HK-2 (cell line): ENCODE results near the gene TF.

Source experiments
- DNase-seq: peaks from one replicate; pipeline ENCODE4 v3.0.0-alpha.2; 2018; ENCODE audit not compliant: unreplicated experiment

The TF gene

DNA sequence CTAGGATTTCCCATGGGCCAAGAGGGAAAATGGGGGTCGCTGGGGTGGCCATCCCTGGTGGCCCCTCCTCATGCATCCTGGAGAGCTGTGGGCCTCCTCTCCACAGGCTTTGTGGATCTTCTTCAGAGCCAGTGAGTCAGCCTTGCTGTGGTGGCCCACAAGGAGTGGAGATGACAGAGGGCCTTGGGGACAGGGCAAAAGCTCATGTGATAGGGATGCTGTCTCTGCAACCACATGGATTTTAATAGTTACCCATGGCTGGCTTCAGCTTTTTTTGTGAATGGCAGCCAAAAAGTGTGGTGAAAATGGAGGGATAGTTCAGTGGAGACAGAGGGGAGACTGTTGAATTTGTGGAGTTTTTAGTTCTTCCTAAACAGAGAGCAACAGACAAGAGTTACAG lies 1.2 kb downstream of the TF start:
- no peak for DNase-seq

DNA sequence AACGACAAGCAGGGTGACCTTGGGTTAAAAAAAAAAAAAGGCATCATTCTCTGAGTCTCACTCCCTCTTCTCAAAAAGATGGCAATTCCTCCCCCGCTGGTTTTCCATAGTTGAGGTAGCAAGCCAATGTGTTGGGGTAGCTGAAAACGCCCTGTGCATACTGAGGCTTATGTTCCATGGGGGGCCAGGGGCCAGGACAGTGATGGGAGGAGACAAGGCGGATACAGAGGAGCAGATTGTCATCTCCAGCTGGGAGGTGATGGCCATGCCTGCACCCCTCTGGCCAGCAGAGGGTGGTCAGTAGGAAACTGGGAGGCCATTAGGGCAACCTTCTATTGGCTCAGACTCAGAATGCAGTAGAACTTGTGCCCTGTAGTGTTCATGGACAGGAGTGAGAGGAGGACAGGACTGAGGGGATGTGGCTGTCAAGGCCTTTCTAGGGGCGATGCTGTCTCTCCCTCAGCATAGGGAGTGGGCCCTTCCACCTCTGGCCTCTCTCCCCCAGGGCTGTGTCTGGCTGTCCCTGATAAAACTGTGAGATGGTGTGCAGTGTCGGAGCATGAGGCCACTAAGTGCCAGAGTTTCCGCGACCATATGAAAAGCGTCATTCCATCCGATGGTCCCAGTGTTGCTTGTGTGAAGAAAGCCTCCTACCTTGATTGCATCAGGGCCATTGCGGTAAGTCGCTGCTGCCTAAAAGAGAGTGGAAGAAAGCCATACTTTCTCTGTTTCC lies 1.9 kb downstream of the TF start:
- no peak for DNase-seq

GRCh38 chr3:133749427-133750258 lies 3.5 kb downstream of the TF start:
- DNase-seq: no peak

DNA sequence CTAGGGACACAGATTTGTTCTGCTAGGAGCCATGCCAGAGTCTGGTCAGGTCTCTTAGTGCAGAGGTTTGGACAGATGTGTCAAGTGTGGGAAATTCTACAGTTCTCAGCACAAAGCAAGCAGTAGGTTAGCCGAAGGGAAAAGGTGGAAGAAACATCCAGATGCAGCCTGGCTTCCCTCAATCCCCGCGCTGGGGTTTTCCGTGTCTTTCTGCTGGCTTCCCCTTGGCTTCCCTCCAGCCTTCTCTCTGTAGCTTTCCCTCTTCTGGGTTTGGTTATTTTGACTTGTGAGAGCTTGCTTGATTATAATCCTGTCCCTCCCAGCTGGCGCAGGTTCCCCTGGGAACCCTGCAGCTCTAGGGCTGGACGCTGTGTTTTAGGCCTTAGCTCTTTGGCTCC lies 4.1 kb downstream of the TF start:
- no peak for DNase-seq

- DNase-seq: no peak
Observed at GRCh38 chr3:133753107-133753778, 7.0 kb downstream of the TF start.

GRCh38 chr3:133753779-133754164 lies 7.6 kb downstream of the TF start:
- DNase-seq: no peak

DNA sequence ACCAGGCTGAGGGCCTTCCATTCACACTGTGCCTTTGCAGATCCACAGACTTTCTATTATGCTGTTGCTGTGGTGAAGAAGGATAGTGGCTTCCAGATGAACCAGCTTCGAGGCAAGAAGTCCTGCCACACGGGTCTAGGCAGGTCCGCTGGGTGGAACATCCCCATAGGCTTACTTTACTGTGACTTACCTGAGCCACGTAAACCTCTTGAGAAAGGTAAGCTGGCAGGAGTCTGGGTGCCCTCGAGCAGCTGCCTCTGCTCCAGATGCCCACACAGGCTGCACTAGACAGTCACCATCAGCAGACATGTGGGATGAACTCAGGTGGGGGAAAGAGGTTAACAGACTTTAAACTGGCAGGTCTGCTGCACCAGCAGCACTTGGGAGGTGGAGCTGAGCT lies 8.3 kb downstream of the TF start:
- no peak for DNase-seq

DNA sequence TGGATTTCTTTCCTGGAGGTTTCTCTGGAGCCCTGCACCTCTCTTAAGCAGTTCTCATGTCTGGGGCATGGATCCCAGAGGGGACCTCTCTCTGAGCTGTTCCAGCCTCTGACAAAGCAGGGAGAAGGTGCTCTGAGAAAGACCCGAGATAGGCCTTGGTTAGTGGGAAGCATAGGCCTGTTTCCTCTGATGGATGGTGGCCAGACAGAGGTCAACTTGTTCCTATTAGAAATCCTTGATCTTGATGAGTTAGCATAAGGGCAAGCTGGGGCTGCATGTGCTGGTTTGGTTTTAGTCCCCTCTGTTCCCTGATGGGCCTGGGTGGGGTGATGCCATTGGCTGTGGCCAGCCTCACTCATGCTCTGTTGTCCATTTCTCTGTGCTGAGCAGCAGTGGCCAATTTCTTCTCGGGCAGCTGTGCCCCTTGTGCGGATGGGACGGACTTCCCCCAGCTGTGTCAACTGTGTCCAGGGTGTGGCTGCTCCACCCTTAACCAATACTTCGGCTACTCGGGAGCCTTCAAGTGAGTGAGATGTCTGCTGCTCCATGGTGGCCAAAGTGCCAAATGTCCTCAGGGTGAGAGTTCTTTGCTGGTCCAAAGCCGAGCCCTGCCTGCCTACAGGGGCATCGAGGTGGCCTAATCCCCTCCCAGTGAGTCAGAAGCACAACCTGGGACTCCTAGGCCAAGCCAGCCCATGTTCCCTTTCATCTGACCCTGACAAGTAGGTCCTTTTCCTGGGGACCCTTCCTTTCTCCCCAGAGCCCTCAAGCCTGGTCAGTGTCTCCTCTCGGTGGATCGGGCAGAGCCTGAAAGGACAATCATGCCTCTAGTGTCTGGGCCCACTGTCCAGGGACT lies 9.0 kb downstream of the TF start:
- DNase-seq: no peak

GRCh38 chr3:133756716-133757694 lies 10.8 kb downstream of the TF start:
- DNase-seq: no peak

DNA sequence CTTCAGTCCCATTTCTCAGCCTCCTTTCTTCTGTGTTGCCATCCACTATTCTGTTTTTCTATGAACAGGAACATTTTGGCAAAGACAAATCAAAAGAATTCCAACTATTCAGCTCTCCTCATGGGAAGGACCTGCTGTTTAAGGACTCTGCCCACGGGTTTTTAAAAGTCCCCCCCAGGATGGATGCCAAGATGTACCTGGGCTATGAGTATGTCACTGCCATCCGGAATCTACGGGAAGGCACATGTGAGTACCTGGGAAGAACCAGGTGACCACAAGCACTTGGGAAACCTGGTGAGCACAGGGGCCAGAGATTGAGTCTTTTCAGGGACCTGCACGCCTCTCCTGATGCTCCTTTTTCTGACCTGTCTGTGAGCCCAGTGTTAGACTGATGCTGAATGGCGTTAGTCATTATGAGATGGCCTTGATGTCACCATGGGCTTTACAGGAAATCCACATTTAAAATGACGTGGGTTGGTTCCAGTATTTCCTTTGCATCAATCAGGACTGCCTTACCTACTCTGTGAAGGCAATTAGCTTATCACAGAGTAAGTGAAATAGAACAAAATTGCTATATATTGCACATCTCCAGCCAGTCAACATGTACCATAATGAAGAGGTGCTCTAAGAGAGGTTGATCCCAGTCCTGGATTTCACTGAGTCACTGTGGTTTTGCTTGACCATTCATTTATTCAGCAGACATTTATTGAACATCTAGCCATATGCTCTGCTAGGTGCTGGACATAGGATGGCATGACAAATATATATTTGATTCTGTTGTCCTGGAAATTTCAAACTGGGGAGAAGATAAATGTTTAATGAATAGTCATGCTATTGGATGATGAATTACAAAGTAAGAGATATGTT lies 11.7 kb downstream of the TF start:
- no peak for DNase-seq

- DNase-seq: no peak
Observed at GRCh38 chr3:133758568-133758928, 12.4 kb downstream of the TF start.

- no peak for DNase-seq
Observed at GRCh38 chr3:133758964-133759739, 13.0 kb downstream of the TF start.

DNA sequence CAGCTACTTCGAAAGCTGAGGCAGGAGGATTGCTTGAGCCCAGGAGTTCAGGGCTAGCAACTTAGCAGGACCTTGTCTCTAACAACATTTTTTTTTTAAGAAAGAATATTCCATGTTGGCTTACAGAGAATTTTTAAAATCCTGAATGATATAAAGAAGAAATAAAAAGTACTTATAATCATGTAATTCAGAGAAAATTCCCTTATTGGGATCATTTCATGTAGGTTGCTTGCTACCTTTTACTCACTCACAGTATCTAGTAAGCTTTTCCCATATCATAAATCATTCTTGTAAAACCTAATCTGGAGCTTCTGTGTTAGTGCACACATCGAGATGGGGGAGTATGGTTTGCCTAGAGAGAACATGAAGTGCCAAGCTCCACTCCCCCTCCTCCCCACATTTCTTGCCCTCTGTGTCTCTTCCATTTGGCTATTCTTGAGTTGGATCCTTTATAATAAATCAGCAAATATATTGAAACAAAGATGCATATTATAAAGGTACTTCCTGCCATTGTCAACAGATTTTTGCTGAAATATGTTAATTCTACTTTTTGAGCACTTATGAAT lies 13.6 kb downstream of the TF start:
- no peak for DNase-seq

GRCh38 chr3:133760916-133761315 lies 14.7 kb downstream of the TF start:
- DNase-seq: no peak

DNA sequence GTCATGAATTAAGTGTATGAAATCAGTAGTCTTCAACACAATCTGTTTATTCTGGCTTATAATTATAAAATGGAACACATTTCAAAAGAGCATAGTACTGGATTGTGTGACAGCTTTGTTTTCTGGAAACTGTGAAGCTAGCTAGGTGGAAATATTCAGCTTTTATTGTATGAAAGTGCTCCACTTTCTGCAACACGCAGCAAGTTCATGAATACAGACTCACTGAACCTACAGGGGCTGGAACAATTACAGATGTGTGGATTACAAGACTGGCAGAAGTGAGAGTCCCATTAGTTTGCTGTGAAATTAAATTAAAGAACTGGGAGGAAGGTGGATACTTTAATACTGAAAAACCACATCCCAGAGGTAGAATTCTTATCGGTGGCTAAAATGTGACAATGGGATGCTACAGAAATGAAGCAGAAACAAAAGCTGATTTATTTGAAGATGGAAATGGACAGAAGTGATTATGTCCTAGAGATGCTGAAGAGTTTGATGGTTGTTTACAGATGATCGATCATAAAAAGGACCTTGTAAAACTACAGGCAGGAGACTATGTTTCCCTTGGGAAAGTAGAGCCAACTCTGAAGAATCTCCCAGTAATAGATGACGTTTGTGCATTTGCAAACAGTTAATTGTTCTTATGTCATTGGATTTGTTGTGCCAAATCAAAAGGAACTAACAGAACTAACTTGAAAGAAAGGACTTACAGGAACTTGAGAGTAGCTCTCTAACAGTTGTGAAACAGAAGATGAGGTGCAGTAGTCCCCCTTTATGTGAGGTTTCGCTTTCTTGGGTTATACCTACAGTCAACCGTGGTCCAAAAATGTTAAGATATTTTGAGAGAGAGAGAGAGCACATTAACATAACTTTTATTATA lies 15.7 kb downstream of the TF start:
- no peak for DNase-seq

DNA sequence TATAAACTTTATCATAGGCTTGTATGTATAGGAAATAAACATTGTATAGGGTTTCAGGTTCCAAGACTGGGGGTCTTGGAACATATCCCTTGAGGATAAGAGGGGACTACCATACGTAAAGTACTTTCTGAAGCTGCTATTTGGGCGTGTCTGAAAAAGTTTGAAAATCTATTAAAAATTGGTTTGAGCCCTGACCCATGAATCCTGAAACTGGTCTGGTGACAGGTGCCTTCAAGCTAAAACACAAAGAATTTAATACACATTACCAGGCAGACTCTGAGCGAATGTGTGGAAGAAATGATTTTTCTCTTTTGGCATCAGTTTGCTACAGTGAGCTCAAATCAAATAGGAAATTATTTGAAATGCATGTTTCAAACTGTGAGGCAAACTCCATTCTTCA lies 16.3 kb downstream of the TF start:
- DNase-seq: no peak

DNA sequence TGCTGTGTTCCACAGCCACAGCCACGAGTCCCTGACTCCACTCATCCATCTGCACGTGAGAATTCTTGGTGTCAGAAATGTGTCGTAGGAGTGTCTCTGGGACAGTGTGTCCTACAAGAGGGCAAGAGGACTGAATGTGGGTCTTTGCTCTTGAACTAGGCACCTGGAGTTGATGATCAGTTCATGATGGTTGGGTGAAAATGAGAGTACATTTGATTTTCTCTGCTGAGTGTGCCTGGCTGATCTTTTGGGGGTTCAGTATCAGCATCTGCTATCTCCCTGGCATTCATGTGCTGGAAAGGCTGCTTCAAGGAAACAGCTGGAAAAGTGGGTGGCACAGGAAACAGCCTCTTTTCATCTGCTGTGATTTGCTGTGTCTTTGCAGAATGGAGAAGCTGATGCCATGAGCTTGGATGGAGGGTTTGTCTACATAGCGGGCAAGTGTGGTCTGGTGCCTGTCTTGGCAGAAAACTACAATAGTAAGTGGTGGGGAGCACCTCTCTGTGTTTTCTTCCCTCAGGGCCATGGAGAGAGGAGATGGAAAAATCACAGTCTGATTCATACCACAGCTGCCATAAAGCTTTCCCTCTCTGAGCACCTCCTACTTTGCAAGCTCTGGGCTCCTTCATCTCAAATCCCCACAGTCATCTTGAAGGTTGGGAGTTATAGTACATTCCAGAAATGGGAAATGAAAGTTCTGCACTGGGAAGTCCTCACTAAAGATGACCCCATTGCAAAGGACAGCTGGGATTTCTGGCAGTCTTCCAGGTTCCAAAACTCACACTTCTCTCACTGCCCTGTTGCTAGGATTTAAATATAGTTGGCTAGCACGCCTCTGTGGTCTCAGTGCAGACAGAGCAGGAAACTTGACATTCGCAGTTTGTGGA lies 17.8 kb downstream of the TF start:
- DNase-seq: no peak
